MM.1S (cell line): Measurements from ENCODE around the gene FOXP1.

ENCODE experiments used
- DNase-seq: peaks from one replicate; pipeline ENCODE4 v3.0.0-alpha.2; 2015
- H2AFZ ChIP-seq: fragments of 300-600 bp; sonication (generic); 2 replicates; pipeline ENCODE4 v1.6.0; 2016; ENCODE audit warnings: antibody characterized with exemption, low read length
- H3F3A ChIP-seq: fragments of 300-600 bp; sonication (generic); 2 replicates; pipeline ENCODE4 v1.6.1; 2016; ENCODE audit warnings: mild to moderate bottlenecking, antibody characterized with exemption, low read length, moderate library complexity, mixed read lengths; ENCODE audit not compliant: insufficient read depth
- H3K27ac ChIP-seq: fragments of 300-600 bp; sonication (generic); 2 replicates; pipeline ENCODE4 v1.5.1; 2016; ENCODE audit warnings: mild to moderate bottlenecking, low read length
- H3K27me3 ChIP-seq: fragments of 300-600 bp; sonication (generic); replicated peaks from 2 replicates; pipeline ENCODE4 v1.6.0; 2016; ENCODE audit warnings: low read length; ENCODE audit not compliant: insufficient read depth
- H3K36me3 ChIP-seq: fragments of 300-600 bp; sonication (generic); replicated peaks from 2 replicates; pipeline ENCODE4 v1.6.1; 2016; ENCODE audit warnings: mild to moderate bottlenecking, low read length, mixed read lengths; ENCODE audit not compliant: insufficient read depth
- H3K4me1 ChIP-seq: fragments of 300-600 bp; sonication (generic); 2 replicates; pipeline ENCODE4 v1.6.1; 2016; ENCODE audit warnings: low read length, mixed read lengths
- H3K4me2 ChIP-seq: fragments of 300-600 bp; sonication (generic); 2 replicates; pipeline ENCODE4 v1.6.0; 2016; ENCODE audit warnings: low read depth, low read length
- H3K4me3 ChIP-seq: fragments of 300-600 bp; sonication (generic); 2 replicates; pipeline ENCODE4 v1.5.1; 2016; ENCODE audit warnings: low read length, mixed read lengths
- H3K79me2 ChIP-seq: fragments of 300-600 bp; sonication (generic); 2 replicates; pipeline ENCODE4 v1.6.1; 2016; ENCODE audit warnings: mixed run types, low read length, mixed read lengths
- H3K9ac ChIP-seq: fragments of 300-600 bp; sonication (generic); 2 replicates; pipeline ENCODE4 v1.6.1; 2016; ENCODE audit warnings: low read length, mixed read lengths
- H3K9me2 ChIP-seq: fragments of 300-600 bp; sonication (generic); replicated peaks from 2 replicates; pipeline ENCODE4 v1.6.1; 2016; ENCODE audit warnings: mild to moderate bottlenecking, low read length, mixed read lengths; ENCODE audit not compliant: insufficient read depth
- H3K9me3 ChIP-seq: fragments of 300-600 bp; sonication (generic); replicated peaks from 2 replicates; pipeline ENCODE4 v1.6.1; 2016; ENCODE audit warnings: mild to moderate bottlenecking, low read length, mixed read lengths; ENCODE audit not compliant: insufficient read depth
- H4K20me1 ChIP-seq: fragments of 300-600 bp; sonication (generic); 2 replicates; pipeline ENCODE4 v1.6.1; 2016; ENCODE audit warnings: mild to moderate bottlenecking, low read length, moderate library complexity, mixed read lengths; ENCODE audit not compliant: insufficient read depth
- CTCF ChIP-seq: fragments of 300-600 bp; sonication (generic); IDR thresholded peaks from 2 replicates; pipeline ENCODE4 v1.5.1; 2016; ENCODE audit warnings: antibody characterized with exemption, low read length, mixed read lengths
- EZH2 ChIP-seq: fragments of 300-600 bp; sonication (generic); optimal IDR thresholded peaks from 2 replicates; pipeline ENCODE3; 2017; ENCODE audit warnings: low read depth, mild to moderate bottlenecking, antibody characterized with exemption, low read length, mixed read lengths
- EZH2phosphoT487 ChIP-seq: fragments of 300-600 bp; sonication (generic); IDR thresholded peaks from 2 replicates; pipeline ENCODE4 v1.6.1; 2018; ENCODE audit warnings: antibody characterized with exemption, low read length

Gene FOXP1

GRCh38 chr3:71611099-71611498 lies 27.6 kb upstream of the FOXP1 start:
- no peak for DNase-seq
- H3K27ac ChIP-seq = no peak overlapping the region
- TF ChIP-seq EZH2phosphoT487 = no peak
- TF ChIP-seq CTCF = no peak
- no peak for TF ChIP-seq EZH2

GRCh38 chr3:71607364-71607763 lies 23.8 kb upstream of the FOXP1 start:
- Histone ChIP-seq H3K27me3 (no peaks in the 10 kb centered on the region), H3K36me3 (no peaks in the 10 kb centered on the region)

More at GRCh38 chr3:71611099-71611498, 27.6 kb upstream of the FOXP1 start:
- Histone ChIP-seq H3K27me3 (no peaks in the 10 kb centered on the region), H3K36me3 (no peaks in the 10 kb centered on the region), H3K9me3 (no peaks in the 10 kb centered on the region), H3K9me2 (no peaks in the 10 kb centered on the region), H3K4me2 (no peak overlapping the region), H3K79me2 (no peaks in the 10 kb centered on the region), H3K4me3 (no peak overlapping the region), H4K20me1 (no peaks in the 10 kb centered on the region), H2AFZ (no peak overlapping the region), H3K9ac (no peak overlapping the region), H3F3A (no peaks in the 10 kb centered on the region), H3K4me1 (no peaks in the 10 kb centered on the region)

GRCh38 chr3:71606582-71606981 lies 23.1 kb upstream of the FOXP1 start:
- H3K9ac ChIP-seq = no peak overlapping the region
- H3K79me2 ChIP-seq = no peaks in the 10 kb centered on the region
- no peaks in the 10 kb centered on the region for H3F3A ChIP-seq
- no peaks in the 10 kb centered on the region for H3K9me3 ChIP-seq
- H3K9me2 ChIP-seq = no peaks in the 10 kb centered on the region
- H3K4me1 ChIP-seq = no peaks in the 10 kb centered on the region
- H2AFZ ChIP-seq = no peak overlapping the region
- H4K20me1 ChIP-seq = no peaks in the 10 kb centered on the region
- no peak for DNase-seq
- no peaks in the 10 kb centered on the region for H3K36me3 ChIP-seq
- H3K27me3 ChIP-seq = no peaks in the 10 kb centered on the region
- TF ChIP-seq CTCF (no peak), EZH2 (no peak), EZH2phosphoT487 (no peak)
- H3K27ac ChIP-seq = no peak overlapping the region
- H3K4me3 ChIP-seq = no peak overlapping the region
- H3K4me2 ChIP-seq = no peak overlapping the region

More at GRCh38 chr3:71607364-71607763, 23.8 kb upstream of the FOXP1 start:
- Histone ChIP-seq H3K27ac (no peak overlapping the region), H3K4me1 (no peaks in the 10 kb centered on the region), H4K20me1 (no peaks in the 10 kb centered on the region), H2AFZ (no peak overlapping the region), H3K4me3 (no peak overlapping the region), H3F3A (no peaks in the 10 kb centered on the region), H3K4me2 (no peak overlapping the region), H3K9me3 (no peaks in the 10 kb centered on the region), H3K9me2 (no peaks in the 10 kb centered on the region), H3K9ac (no peak overlapping the region), H3K79me2 (no peaks in the 10 kb centered on the region)
- TF ChIP-seq EZH2phosphoT487 = no peak
- TF ChIP-seq EZH2 = no peak
- no peak for TF ChIP-seq CTCF
- DNase-seq = no peak
